ENCODE measurements around the gene PHLPP1. TPM values are rescaled to one million over a fixed set of nuclear protein-coding genes. Genes with fewer than 3 reads are reported as not detected.

PHLPP1 gene
- total and polyA plus RNA-seq, 2 of the 4 experiments (the other 2 are of a cell fraction): 3.3 to 3.6 TPM

DNA sequence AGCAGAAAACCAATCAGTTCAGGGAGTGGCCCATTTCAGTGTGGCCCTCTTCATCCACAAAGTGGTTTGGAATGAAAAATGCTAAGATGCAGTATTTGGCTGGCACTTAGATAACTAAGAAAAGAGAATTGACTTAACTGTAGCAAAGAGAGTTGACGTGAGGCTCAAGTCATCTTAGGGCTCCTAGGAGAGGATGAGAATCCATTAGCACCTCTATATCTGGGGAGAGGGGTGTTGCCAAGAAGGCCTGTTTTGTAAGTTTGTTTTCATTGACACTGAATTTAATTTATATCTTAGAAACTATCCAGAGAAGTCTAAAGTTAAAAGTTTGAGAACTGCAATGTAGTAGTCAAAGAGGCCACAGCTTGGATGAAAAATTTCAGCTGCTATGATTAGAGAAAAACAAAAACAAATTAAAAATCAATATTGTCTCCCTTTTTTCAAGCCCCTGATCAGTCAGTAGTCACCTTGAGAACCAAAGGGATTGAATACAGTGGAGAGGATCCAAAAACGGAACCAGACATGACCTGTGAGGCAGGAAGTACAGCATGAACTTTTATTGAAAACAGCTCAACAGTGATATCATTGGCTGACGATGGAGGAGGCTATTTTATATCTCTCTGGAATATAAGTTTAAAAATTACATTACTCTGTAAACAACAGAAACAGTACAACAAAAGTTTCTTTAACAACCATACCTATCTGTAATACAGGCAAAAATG lies 52.7 kb downstream of the PHLPP1 start:
- in situ Hi-C loops (cut with MboI; ENCODE audit: low sequenced_read_pairs): no loop called here
- no TSS peak for BruUV-seq (replicated peaks)

More for the DNA sequence above, 52.7 kb downstream of the PHLPP1 start:
- ChIA-PET POLR2A (ENCODE audit: unreplicated experiment) (no interaction called here), CTCF (interaction anchor here (0.7 to 0.8 kb wide), 2 partner anchors 21 to 110 kb away, joined by 3 to 5 read pairs; no protein-coding TSS in a partner anchor)
- Histone ChIP-seq H2AK9ac (replicated peaks; ENCODE audit: low read depth, low read length, poor library complexity) (no peak overlapping the region), H2BK120ac (ENCODE audit: low read depth, low read length) (no peak overlapping the region), H3K14ac (replicated peaks; ENCODE audit: low read depth, low read length) (no peak overlapping the region), H3K9me1 (ENCODE audit: insufficient read depth, low read length) (no peaks in the 10 kb centered on the region), H3K4me2 (ENCODE audit: low read depth, low read length) (no peak overlapping the region), H4K20me1 (ENCODE audit: insufficient read depth, low read length) (no peaks in the 10 kb centered on the region), H3K79me1 (ENCODE audit: low read depth in 1 of 2, low read length in 2 of 2) (peaks cover 12 to 16% of the 10 kb centered on the region in 2 experiments), H2BK15ac (ENCODE audit: low read depth, low read length) (no peak overlapping the region; the same call in 2 of the 3 replicates), H3K4me1 (ENCODE audit: control insufficient read depth, insufficient read depth, low read length) (no peaks in the 10 kb centered on the region; the same call in 1 of the 2 replicates), H3K56ac (ENCODE audit: extremely low read depth, insufficient read depth, low read length) (no peak overlapping the region), H2BK5ac (ENCODE audit: low read depth, low read length, poor library complexity, severe bottlenecking) (no peak overlapping the region), H4K5ac (ENCODE audit: low read depth, low read length) (no peak overlapping the region), H3K9ac (ENCODE audit: low read depth, low read length) (no peak overlapping the region), H3K23ac (ENCODE audit: low read depth, low read length) (no peak overlapping the region), H3K4me3 (ENCODE audit: insufficient read depth, low read depth, low read length) (no peak overlapping the region), H3K36me3 (ENCODE audit: control insufficient read depth, insufficient read depth, low read length) (no peaks in the 10 kb centered on the region), H2AK5ac (ENCODE audit: low read depth, low read length) (no peak overlapping the region), H4K91ac (ENCODE audit: insufficient read depth, low read depth, low read length) (no peak overlapping the region), H3K27me3 (ENCODE audit: control insufficient read depth, insufficient read depth, low read length) (no peaks in the 10 kb centered on the region), H3K27ac (ENCODE audit: insufficient read depth, low read length) (no peak overlapping the region), H3K18ac (ENCODE audit: low read depth, low read length) (no peak overlapping the region; the same call in 1 of the 2 replicates), H3K4ac (ENCODE audit: low read depth, low read length) (no peak overlapping the region), H4K8ac (ENCODE audit: low read depth in 2 of 2, low read length in 2 of 2) (no peak overlapping the region), H2AFZ (replicated peaks; ENCODE audit: low read length, poor library complexity) (no peak overlapping the region), H2BK20ac (ENCODE audit: low read depth, low read length) (no peak overlapping the region), H3K9me3 (ENCODE audit: control insufficient read depth, insufficient read depth, low read length) (no peaks in the 10 kb centered on the region)
- DNase-seq (no peak), ATAC-seq (ENCODE audit: low read depth) (no peak)
- dilution Hi-C loops (cut with HindIII; ENCODE audit: low sequenced_read_pairs, unreplicated experiment) (no loop called here), intact Hi-C loops (cut with micrococcal nuclease) (no loop called here)
- no CpG with 5 or more reads among the region's 3 CpGs for WGBS, 2 experiments (ENCODE audit: extremely low coverage in 2 of 2, insufficient read length in 1 of 2)
- TF ChIP-seq RCOR1 (IDR thresholded peaks at IDR 0.05; ENCODE audit: insufficient replicate concordance, low read length): no peak
- no peak for TF ChIP-seq RFX5 (IDR thresholded peaks at IDR 0.05; ENCODE audit: low read depth, low read length)
- no peak for TF ChIP-seq RAD21 (IDR thresholded peaks at IDR 0.05; ENCODE audit: low read length)
- TF ChIP-seq FOS (IDR thresholded peaks at IDR 0.05; ENCODE audit: low read depth, low read length): no peak
- no peak for TF ChIP-seq MAFK (IDR thresholded peaks at IDR 0.05; ENCODE audit: low read depth, low read length)
- TF ChIP-seq CHD1 (IDR thresholded peaks at IDR 0.05; ENCODE audit: low read depth, low read length): no peak
- no peak for TF ChIP-seq SMC3 (IDR thresholded peaks at IDR 0.05; ENCODE audit: low read depth, low read length)
- TF ChIP-seq CEBPB (IDR thresholded peaks at IDR 0.05; ENCODE audit: low read depth, low read length): no peak
- TF ChIP-seq MAZ (IDR thresholded peaks at IDR 0.05; ENCODE audit: borderline replicate concordance, low read depth, low read length): no peak
- TF ChIP-seq, protein P1, sequence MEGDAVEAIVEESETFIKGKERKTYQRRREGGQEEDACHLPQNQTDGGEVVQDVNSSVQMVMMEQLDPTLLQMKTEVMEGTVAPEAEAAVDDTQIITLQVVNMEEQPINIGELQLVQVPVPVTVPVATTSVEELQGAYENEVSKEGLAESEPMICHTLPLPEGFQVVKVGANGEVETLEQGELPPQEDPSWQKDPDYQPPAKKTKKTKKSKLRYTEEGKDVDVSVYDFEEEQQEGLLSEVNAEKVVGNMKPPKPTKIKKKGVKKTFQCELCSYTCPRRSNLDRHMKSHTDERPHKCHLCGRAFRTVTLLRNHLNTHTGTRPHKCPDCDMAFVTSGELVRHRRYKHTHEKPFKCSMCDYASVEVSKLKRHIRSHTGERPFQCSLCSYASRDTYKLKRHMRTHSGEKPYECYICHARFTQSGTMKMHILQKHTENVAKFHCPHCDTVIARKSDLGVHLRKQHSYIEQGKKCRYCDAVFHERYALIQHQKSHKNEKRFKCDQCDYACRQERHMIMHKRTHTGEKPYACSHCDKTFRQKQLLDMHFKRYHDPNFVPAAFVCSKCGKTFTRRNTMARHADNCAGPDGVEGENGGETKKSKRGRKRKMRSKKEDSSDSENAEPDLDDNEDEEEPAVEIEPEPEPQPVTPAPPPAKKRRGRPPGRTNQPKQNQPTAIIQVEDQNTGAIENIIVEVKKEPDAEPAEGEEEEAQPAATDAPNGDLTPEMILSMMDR (conservative IDR thresholded peaks at IDR 0.05; ENCODE audit: low read depth, low read length): no peak
- no peak for TF ChIP-seq POLR2A (IDR thresholded peaks at IDR 0.05; ENCODE audit: low read depth, low read length)
- TF ChIP-seq NFE2L2 (IDR thresholded peaks at IDR 0.05; ENCODE audit: low read depth, low read length): no peak
- TF ChIP-seq, protein P2, sequence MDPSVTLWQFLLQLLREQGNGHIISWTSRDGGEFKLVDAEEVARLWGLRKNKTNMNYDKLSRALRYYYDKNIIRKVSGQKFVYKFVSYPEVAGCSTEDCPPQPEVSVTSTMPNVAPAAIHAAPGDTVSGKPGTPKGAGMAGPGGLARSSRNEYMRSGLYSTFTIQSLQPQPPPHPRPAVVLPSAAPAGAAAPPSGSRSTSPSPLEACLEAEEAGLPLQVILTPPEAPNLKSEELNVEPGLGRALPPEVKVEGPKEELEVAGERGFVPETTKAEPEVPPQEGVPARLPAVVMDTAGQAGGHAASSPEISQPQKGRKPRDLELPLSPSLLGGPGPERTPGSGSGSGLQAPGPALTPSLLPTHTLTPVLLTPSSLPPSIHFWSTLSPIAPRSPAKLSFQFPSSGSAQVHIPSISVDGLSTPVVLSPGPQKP (IDR thresholded peaks at IDR 0.05; ENCODE audit: borderline replicate concordance, low read depth, low read length): no peak
- TF ChIP-seq, protein P3, sequence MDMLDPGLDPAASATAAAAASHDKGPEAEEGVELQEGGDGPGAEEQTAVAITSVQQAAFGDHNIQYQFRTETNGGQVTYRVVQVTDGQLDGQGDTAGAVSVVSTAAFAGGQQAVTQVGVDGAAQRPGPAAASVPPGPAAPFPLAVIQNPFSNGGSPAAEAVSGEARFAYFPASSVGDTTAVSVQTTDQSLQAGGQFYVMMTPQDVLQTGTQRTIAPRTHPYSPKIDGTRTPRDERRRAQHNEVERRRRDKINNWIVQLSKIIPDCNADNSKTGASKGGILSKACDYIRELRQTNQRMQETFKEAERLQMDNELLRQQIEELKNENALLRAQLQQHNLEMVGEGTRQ (IDR thresholded peaks at IDR 0.05; ENCODE audit: low read depth, low read length): no peak
- no peak for TF ChIP-seq MXI1 (IDR thresholded peaks at IDR 0.05; ENCODE audit: borderline replicate concordance, low read depth, low read length)

All from IMR-90 (cell line).